Activated CD4-positive, alpha-beta memory T cell treated with anti-CD3 and anti-CD28 coated beads for 36 hours (primary cell): Measurements from ENCODE around the gene TNRC6B. TPM values are rescaled to one million over a fixed set of nuclear protein-coding genes. Genes with fewer than 3 reads are reported as not detected.
A peak's percentile ranks its signal among the peaks of the same experiment; 100 is the strongest.
"Not testable (repeated sequence)": the region's sequence is repeated elsewhere in the genome, so short reads cannot be mapped to it uniquely, and the experiment has no call there.

Experiments
- CTCF ChIA-PET: fragments of 350-600 bp; sonication (Branson Sonifier 250); formaldehyde crosslinking; loops from one replicate; lab custom pipeline; 2021; ENCODE audit warnings: antibody characterized with exemption, inconsistent platforms; lab: Charles Lee
- POLR2A ChIA-PET: fragments of 350-600 bp; sonication (Branson Sonifier 250); formaldehyde crosslinking; loops from one replicate; lab custom pipeline; 2021; ENCODE audit warnings: antibody characterized with exemption; lab: Charles Lee
- DNase-seq: peaks from one replicate; pipeline ENCODE4 v3.0.0-alpha.2; 2020
- H3K27ac Mint-ChIP-seq: one replicate; pipeline ENCODE4 v1.8.0; 2021; ENCODE audit warnings: mixed read lengths
- H3K27me3 Mint-ChIP-seq: one replicate; pipeline ENCODE4 v1.8.0; 2021; ENCODE audit warnings: mixed read lengths
- H3K36me3 Mint-ChIP-seq: one replicate; pipeline ENCODE4 v1.8.0; 2021; ENCODE audit warnings: mixed read lengths
- H3K4me1 Mint-ChIP-seq: one replicate; pipeline ENCODE4 v1.8.0; 2021; ENCODE audit warnings: low read depth, mixed read lengths
- H3K4me3 Mint-ChIP-seq: one replicate; pipeline ENCODE4 v1.8.0; 2021; ENCODE audit warnings: mild to moderate bottlenecking, mixed read lengths
- H3K9me3 Mint-ChIP-seq: one replicate; pipeline ENCODE4 v1.8.0; 2021; ENCODE audit warnings: mixed read lengths
- intact Hi-C: fragments of 100-400 bp; cut with micrococcal nuclease; formaldehyde crosslinking; loops from one replicate; pipeline ENCODE4 v1.15.1; 2023
- total RNA-seq, 2 experiments: library from RNA; stranded (reverse); gene quantifications; one replicate each; pipeline ENCODE4 v1.2.3, GENCODE V29; 2021

Gene TNRC6B
- total RNA-seq, 2 experiments from 2014 or later, result 34.9 to 38.8 TPM

- Mint-ChIP-seq H3K4me3 (no peak overlapping the region), H3K27me3 (no peaks in the 10 kb centered on the region), H3K9me3 (peaks cover 8% of the 10 kb centered on the region), H3K4me1 (peaks cover 5% of the 10 kb centered on the region), H3K27ac (no peak overlapping the region), H3K36me3 (peaks cover 16% of the 10 kb centered on the region)
- intact Hi-C loops, result no loop called here
- DNase-seq, result no peak
- ChIA-PET CTCF (interaction anchor here (1.0 to 1.3 kb wide), 2 partner anchors 25 to 187 kb away, joined by 4 to 5 read pairs; no protein-coding TSS in a partner anchor), POLR2A (interaction anchor here (0.9 kb wide), 1 partner anchor 106 kb away, joined by 3 read pairs; no protein-coding TSS in a partner anchor)
Measured at GRCh38 chr22:40161194-40161593, 16.5 kb upstream of the TNRC6B start.

GRCh38 chr22:40165537-40165936 lies 12.2 kb upstream of the TNRC6B start:
- CTCF ChIA-PET, H3K27me3 Mint-ChIP-seq, POLR2A ChIA-PET: not testable (repeated sequence)

GRCh38 chr22:40175611-40176244 lies 2.0 kb upstream of the TNRC6B start:
- ChIA-PET CTCF (interaction anchor here (3.5 kb wide), 1 partner anchor 172 kb away, joined by 16 read pairs; the partner anchor contains the start of gene ADSL), POLR2A (no interaction called here)
- Mint-ChIP-seq H3K4me3 (no peak overlapping the region), H3K27ac (peak overlapping the region; percentile 92), H3K36me3 (peaks cover 6% of the 10 kb centered on the region), H3K27me3 (no peaks in the 10 kb centered on the region), H3K9me3 (no peaks in the 10 kb centered on the region), H3K4me1 (peaks cover 43% of the 10 kb centered on the region)
- intact Hi-C loops, result loop anchor here (2.0 to 5.0 kb wide), 8 partner anchors 42 to 643 kb away; partner anchors contain the start of gene RPS19BP1
- DNase-seq, result no peak

More at GRCh38 chr22:40165537-40165936, 12.2 kb upstream of the TNRC6B start:
- H3K4me1 Mint-ChIP-seq, H3K4me3 Mint-ChIP-seq, DNase-seq, intact Hi-C loops, H3K27ac Mint-ChIP-seq, H3K9me3 Mint-ChIP-seq: not testable (repeated sequence)
- peaks cover 22% of the 10 kb centered on the region for H3K36me3 Mint-ChIP-seq

- H3K4me1 Mint-ChIP-seq, result peaks cover 52% of the 10 kb centered on the region
- no peaks in the 10 kb centered on the region for H3K9me3 Mint-ChIP-seq
- H3K4me3 Mint-ChIP-seq, result peak overlapping the region; percentile 89
- peak; percentile 89 for DNase-seq
- POLR2A ChIA-PET, result interaction anchor here (0.5 to 4.6 kb wide), 23 partner anchors 16 to 1108 kb away, joined by 3 to 32 read pairs (median 3); partner anchors contain the start of genes ADSL and ATF4
- H3K27ac Mint-ChIP-seq, result peak overlapping the region; percentile 92
- peaks cover 6% of the 10 kb centered on the region for H3K36me3 Mint-ChIP-seq
- no peaks in the 10 kb centered on the region for H3K27me3 Mint-ChIP-seq
- intact Hi-C loops, result loop anchor here (1.0 to 5.0 kb wide), 13 partner anchors 19 to 645 kb away; partner anchors contain the start of genes ADSL and RPS19BP1
- CTCF ChIA-PET, result interaction anchor here (0.9 to 3.5 kb wide), 7 partner anchors 17 to 170 kb away, joined by 3 to 16 read pairs (median 3); partner anchors contain the start of gene ADSL
Measured at GRCh38 chr22:40176921-40177737, 596 bp upstream of the TNRC6B start.

- Mint-ChIP-seq H3K4me3 (peak overlapping the region; percentile 89), H3K27ac (peak overlapping the region; percentile 92), H3K9me3 (no peaks in the 10 kb centered on the region), H3K4me1 (peaks cover 60% of the 10 kb centered on the region), H3K27me3 (no peaks in the 10 kb centered on the region), H3K36me3 (peaks cover 6% of the 10 kb centered on the region)
- peak; percentile 59 for DNase-seq
- CTCF ChIA-PET, result interaction anchor here (0.7 to 3.5 kb wide), 6 partner anchors 10 to 169 kb away, joined by 3 to 16 read pairs (median 4); partner anchors contain the start of gene ADSL
- intact Hi-C loops, result loop anchor here (5.0 kb wide), 3 partner anchors 39 to 646 kb away; partner anchors contain the start of gene RPS19BP1
- POLR2A ChIA-PET, result interaction anchor here (0.8 to 4.6 kb wide), 12 partner anchors 14 to 458 kb away, joined by 3 to 32 read pairs (median 4); partner anchors contain the start of genes ADSL and MRTFA
Measured at GRCh38 chr22:40178417-40179409, 988 bp downstream of the TNRC6B start.

- Mint-ChIP-seq H3K27ac (peak overlapping the region; percentile 92), H3K4me1 (peaks cover 66% of the 10 kb centered on the region), H3K4me3 (peak overlapping the region; percentile 89), H3K9me3 (no peaks in the 10 kb centered on the region), H3K27me3 (no peaks in the 10 kb centered on the region), H3K36me3 (peaks cover 6% of the 10 kb centered on the region)
- ChIA-PET POLR2A (interaction anchor here (0.6 to 4.6 kb wide), 12 partner anchors 13 to 457 kb away, joined by 3 to 32 read pairs (median 3); partner anchors contain the start of genes ADSL and MRTFA), CTCF (interaction anchor here (0.7 to 3.5 kb wide), 7 partner anchors 9 to 169 kb away, joined by 3 to 16 read pairs (median 4); partner anchors contain the start of gene ADSL)
- DNase-seq, result no peak
- intact Hi-C loops, result loop anchor here (5.0 kb wide), 3 partner anchors 38 to 647 kb away; partner anchors contain the start of gene RPS19BP1
Measured at GRCh38 chr22:40179526-40179925, 1.8 kb downstream of the TNRC6B start.

- Mint-ChIP-seq H3K27ac (peak overlapping the region; percentile 63), H3K4me3 (peak overlapping the region; percentile 28), H3K27me3 (no peaks in the 10 kb centered on the region), H3K4me1 (peaks cover 68% of the 10 kb centered on the region), H3K36me3 (peaks cover 6% of the 10 kb centered on the region), H3K9me3 (no peaks in the 10 kb centered on the region)
- intact Hi-C loops, result no loop called here
- no peak for DNase-seq
- ChIA-PET POLR2A (interaction anchor here (1.0 to 4.6 kb wide), 4 partner anchors 16 to 125 kb away, joined by 3 to 32 read pairs (median 4); no protein-coding TSS in a partner anchor), CTCF (interaction anchor here (1.0 to 2.0 kb wide), 5 partner anchors 8 to 168 kb away, joined by 3 to 10 read pairs (median 4); partner anchors contain the start of gene ADSL)
Measured at GRCh38 chr22:40180403-40180802, 2.7 kb downstream of the TNRC6B start.

- no peak for DNase-seq
- Mint-ChIP-seq H3K27ac (no peak overlapping the region), H3K27me3 (no peaks in the 10 kb centered on the region), H3K36me3 (peaks cover 6% of the 10 kb centered on the region), H3K4me1 (peaks cover 67% of the 10 kb centered on the region), H3K4me3 (no peak overlapping the region), H3K9me3 (no peaks in the 10 kb centered on the region)
- ChIA-PET CTCF (interaction anchor here (1.9 to 2.0 kb wide), 2 partner anchors 12 to 167 kb away, joined by 9 to 10 read pairs; no protein-coding TSS in a partner anchor), POLR2A (interaction anchor here (0.9 to 4.6 kb wide), 3 partner anchors 15 to 137 kb away, joined by 3 to 32 read pairs (median 5); no protein-coding TSS in a partner anchor)
- intact Hi-C loops, result no loop called here
Measured at GRCh38 chr22:40181323-40181722, 3.6 kb downstream of the TNRC6B start.

GRCh38 chr22:40182231-40182835 lies 4.6 kb downstream of the TNRC6B start:
- peaks cover 62% of the 10 kb centered on the region for H3K4me1 Mint-ChIP-seq
- ChIA-PET CTCF (interaction anchor here (1.5 kb wide), 1 partner anchor 166 kb away, joined by 3 read pairs; no protein-coding TSS in a partner anchor), POLR2A (interaction anchor here (0.6 to 0.9 kb wide), 2 partner anchors 137 to 138 kb away, joined by 3 read pairs; no protein-coding TSS in a partner anchor)
- H3K27ac Mint-ChIP-seq, result peak overlapping the region; percentile 73
- no peak for DNase-seq
- peak overlapping the region; percentile 49 for H3K4me3 Mint-ChIP-seq
- no peaks in the 10 kb centered on the region for H3K27me3 Mint-ChIP-seq
- intact Hi-C loops, result no loop called here
- H3K36me3 Mint-ChIP-seq, result peaks cover 6% of the 10 kb centered on the region
- no peaks in the 10 kb centered on the region for H3K9me3 Mint-ChIP-seq
